ENCODE results near the gene DFFB.

DFFB gene

GRCh38 chr1:3883194-3883925 lies 26.1 kb downstream of the DFFB start:
- Histone ChIP-seq H3K4me1 (ENCODE audit: insufficient read depth, low read length, poor library complexity, severe bottlenecking) (peaks cover 26% of the 10 kb centered on the region), H3K79me2 (ENCODE audit: insufficient read depth, low read length) (no peaks in the 10 kb centered on the region), H3K9ac (ENCODE audit: low read depth, low read length, poor library complexity, severe bottlenecking) (no peak overlapping the region), H3K4me2 (ENCODE audit: low read depth, low read length, poor library complexity, severe bottlenecking) (no peak overlapping the region), H3K9me2 (replicated peaks; ENCODE audit: low read depth, low read length) (no peaks in the 10 kb centered on the region), H3F3A (ENCODE audit: low read depth) (no peaks in the 10 kb centered on the region), H2AFZ (ENCODE audit: low read length) (no peak overlapping the region), H3K27me3 (ENCODE audit: insufficient read depth, low read length, poor library complexity, severe bottlenecking) (no peaks in the 10 kb centered on the region), H3K4me3 (ENCODE audit: low read length, poor library complexity, severe bottlenecking) (no peak overlapping the region), H4K20me1 (ENCODE audit: insufficient read depth, low read length, poor library complexity, severe bottlenecking) (no peaks in the 10 kb centered on the region), H3K36me3 (ENCODE audit: insufficient read depth, low read length) (peaks cover 31% of the 10 kb centered on the region; the same call in 1 of the 2 replicates), H3K9me3 (ENCODE audit: insufficient read depth, low read depth, low read length) (peaks cover 6% of the 10 kb centered on the region; the same call in 1 of the 2 replicates)
- TF ChIP-seq CTCF (conservative IDR thresholded peaks at IDR 0.05; ENCODE audit: low read length): no peak
- TF ChIP-seq EZH2phosphoT487 (IDR thresholded peaks at IDR 0.05; ENCODE audit: borderline replicate concordance): no peak

GRCh38 chr1:3884966-3885365 lies 27.7 kb downstream of the DFFB start:
- no peak overlapping the region for H2AFZ ChIP-seq (ENCODE audit: low read length)
- no peaks in the 10 kb centered on the region for H3K9me3 ChIP-seq (ENCODE audit: insufficient read depth, low read depth, low read length)
- H3K4me1 ChIP-seq (ENCODE audit: insufficient read depth, low read length, poor library complexity, severe bottlenecking): peaks cover 26% of the 10 kb centered on the region
- H4K20me1 ChIP-seq (ENCODE audit: insufficient read depth, low read length, poor library complexity, severe bottlenecking): no peaks in the 10 kb centered on the region
- H3K9me2 ChIP-seq (replicated peaks; ENCODE audit: low read depth, low read length): no peaks in the 10 kb centered on the region
- no peak overlapping the region for H3K4me2 ChIP-seq (ENCODE audit: low read depth, low read length, poor library complexity, severe bottlenecking)
- no peaks in the 10 kb centered on the region for H3F3A ChIP-seq (ENCODE audit: low read depth)
- H3K27me3 ChIP-seq (ENCODE audit: insufficient read depth, low read length, poor library complexity, severe bottlenecking): no peaks in the 10 kb centered on the region
- peaks cover 43% of the 10 kb centered on the region; the same call in 1 of the 2 replicates for H3K36me3 ChIP-seq (ENCODE audit: insufficient read depth, low read length)
- H3K9ac ChIP-seq (ENCODE audit: low read depth, low read length, poor library complexity, severe bottlenecking): no peak overlapping the region
- no peak for TF ChIP-seq CTCF (conservative IDR thresholded peaks at IDR 0.05; ENCODE audit: low read length)
- no peak for TF ChIP-seq EZH2phosphoT487 (IDR thresholded peaks at IDR 0.05; ENCODE audit: borderline replicate concordance)
- H3K4me3 ChIP-seq (ENCODE audit: low read length, poor library complexity, severe bottlenecking): no peak overlapping the region
- no peaks in the 10 kb centered on the region for H3K79me2 ChIP-seq (ENCODE audit: insufficient read depth, low read length)

DNA sequence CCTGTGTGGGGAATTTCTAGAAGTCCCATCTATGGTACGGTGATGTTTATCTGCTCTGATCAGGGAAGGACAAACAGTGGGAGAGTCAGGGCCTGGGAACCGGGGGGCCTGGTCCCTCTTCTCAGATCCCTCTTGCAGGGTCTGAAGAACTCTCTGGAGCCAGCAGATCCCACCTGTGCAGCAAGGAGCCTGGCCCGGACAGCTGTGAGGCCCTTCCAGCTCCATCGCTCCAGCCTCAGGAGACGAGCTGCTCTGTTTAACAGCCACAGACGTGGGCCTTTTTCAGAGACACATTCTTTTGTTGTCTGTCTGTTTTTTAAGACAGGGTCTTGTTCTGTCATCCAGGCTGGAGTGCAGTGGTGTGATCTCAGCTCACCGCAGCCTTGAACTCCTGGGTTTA lies 28.3 kb downstream of the DFFB start:
- Histone ChIP-seq H3K27me3 (ENCODE audit: insufficient read depth, low read length, poor library complexity, severe bottlenecking) (no peaks in the 10 kb centered on the region), H3K4me2 (ENCODE audit: low read depth, low read length, poor library complexity, severe bottlenecking) (no peak overlapping the region), H3K4me1 (ENCODE audit: insufficient read depth, low read length, poor library complexity, severe bottlenecking) (peaks cover 20% of the 10 kb centered on the region), H3F3A (ENCODE audit: low read depth) (no peaks in the 10 kb centered on the region), H3K79me2 (ENCODE audit: insufficient read depth, low read length) (no peaks in the 10 kb centered on the region), H3K36me3 (ENCODE audit: insufficient read depth, low read length) (peaks cover 49% of the 10 kb centered on the region; the same call in 1 of the 2 replicates), H2AFZ (ENCODE audit: low read length) (no peak overlapping the region), H4K20me1 (ENCODE audit: insufficient read depth, low read length, poor library complexity, severe bottlenecking) (no peaks in the 10 kb centered on the region), H3K9me3 (ENCODE audit: insufficient read depth, low read depth, low read length) (no peaks in the 10 kb centered on the region), H3K4me3 (ENCODE audit: low read length, poor library complexity, severe bottlenecking) (no peak overlapping the region), H3K9ac (ENCODE audit: low read depth, low read length, poor library complexity, severe bottlenecking) (no peak overlapping the region), H3K9me2 (replicated peaks; ENCODE audit: low read depth, low read length) (no peaks in the 10 kb centered on the region)
- TF ChIP-seq EZH2phosphoT487 (IDR thresholded peaks at IDR 0.05; ENCODE audit: borderline replicate concordance): no peak
- TF ChIP-seq CTCF (conservative IDR thresholded peaks at IDR 0.05; ENCODE audit: low read length): no peak
